GM20431 (cell line): ENCODE data around the gene IL1R1.
"Not testable (repeated sequence)": the region's sequence is repeated elsewhere in the genome, so short reads cannot be mapped to it uniquely, and the experiment has no call there.

ENCODE experiments used
- in situ Hi-C: fragments of 300-500 bp; cut with MseI, MboI; formaldehyde crosslinking; loops from one replicate; pipeline ENCODE4 v1.15.0; 2020; ENCODE audit warnings: low sequenced_read_pairs; ENCODE audit not compliant: unreplicated experiment

Gene IL1R1

GRCh38 chr2:102110596-102111334 lies 31.8 kb upstream of the IL1R1 start:
- in situ Hi-C loops = no loop called here

- in situ Hi-C loops = no loop called here
Measured at GRCh38 chr2:102111823-102112222, 30.7 kb upstream of the IL1R1 start.

DNA sequence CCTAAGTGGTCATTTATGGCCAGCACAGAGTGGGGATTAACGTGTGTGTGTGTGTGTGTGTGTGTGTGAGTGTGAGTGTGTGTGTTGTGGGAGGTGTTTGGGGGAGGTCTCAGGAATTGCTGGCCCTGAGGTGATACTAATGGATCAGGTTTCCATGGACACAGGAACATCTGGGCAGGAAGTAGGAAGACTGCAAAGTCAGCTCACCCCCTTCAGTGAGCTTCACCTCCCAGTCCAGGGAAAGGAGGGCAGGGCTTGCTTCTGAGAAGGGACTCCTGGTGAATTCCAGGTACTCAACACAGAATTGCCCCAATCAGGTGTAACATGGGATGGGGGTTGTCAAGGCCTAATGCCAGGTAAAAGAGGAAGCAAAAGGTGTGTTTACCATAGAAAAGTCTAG lies 30.3 kb upstream of the IL1R1 start:
- in situ Hi-C loops = no loop called here

- in situ Hi-C loops = no loop called here
Measured at GRCh38 chr2:102112692-102113665, 29.6 kb upstream of the IL1R1 start.

DNA sequence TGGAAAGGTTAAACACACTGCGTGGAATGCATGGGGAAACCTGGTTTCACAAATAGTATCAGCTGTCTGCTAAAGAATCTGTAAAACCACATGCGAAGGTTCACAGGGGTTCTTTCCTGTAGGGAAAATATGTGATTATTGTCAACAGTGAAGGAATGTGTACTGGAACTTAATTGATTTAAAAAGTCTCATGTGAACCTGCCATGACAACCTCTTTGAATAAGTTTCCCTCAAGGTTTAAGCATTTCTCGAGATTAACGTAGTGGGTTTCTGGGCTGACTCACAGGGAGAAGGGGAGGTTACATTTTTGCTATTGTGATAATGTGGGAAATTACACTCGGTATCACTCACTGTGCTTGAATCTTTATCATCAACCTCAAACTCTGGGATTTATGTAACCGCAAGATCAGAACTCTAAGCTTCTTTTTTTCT lies 28.2 kb upstream of the IL1R1 start:
- in situ Hi-C loops = no loop called here

DNA sequence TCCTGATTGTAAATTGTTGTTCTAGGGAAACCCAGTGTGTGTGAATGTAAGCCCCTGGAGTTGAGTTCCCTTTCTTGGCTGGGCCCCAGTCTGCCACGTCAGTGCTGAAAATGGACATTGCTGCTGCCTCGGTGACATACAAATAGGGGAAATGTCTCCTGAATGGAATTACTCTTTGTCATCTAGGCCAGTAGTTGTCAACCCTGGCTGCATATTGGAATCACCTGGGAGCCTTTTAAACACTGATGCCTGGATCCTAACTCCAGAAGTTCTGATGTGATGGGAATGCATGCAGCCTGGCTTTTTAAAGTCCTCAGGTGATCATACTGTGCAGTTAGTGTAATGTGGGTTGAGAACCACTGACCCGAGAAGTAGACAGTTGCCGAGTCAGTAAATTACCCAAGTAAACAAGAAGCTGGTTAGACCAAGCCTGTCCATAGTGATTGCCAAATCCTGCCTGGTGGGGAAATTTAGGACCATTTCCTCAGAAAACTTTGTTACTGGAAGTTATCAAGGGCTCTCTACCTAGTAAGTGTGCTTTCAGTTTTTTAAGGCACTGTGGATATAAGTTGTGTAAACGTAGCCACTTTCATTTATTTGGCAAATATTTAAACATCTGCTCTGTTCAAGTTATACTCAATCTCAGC lies 27.6 kb upstream of the IL1R1 start:
- in situ Hi-C loops = no loop called here

DNA sequence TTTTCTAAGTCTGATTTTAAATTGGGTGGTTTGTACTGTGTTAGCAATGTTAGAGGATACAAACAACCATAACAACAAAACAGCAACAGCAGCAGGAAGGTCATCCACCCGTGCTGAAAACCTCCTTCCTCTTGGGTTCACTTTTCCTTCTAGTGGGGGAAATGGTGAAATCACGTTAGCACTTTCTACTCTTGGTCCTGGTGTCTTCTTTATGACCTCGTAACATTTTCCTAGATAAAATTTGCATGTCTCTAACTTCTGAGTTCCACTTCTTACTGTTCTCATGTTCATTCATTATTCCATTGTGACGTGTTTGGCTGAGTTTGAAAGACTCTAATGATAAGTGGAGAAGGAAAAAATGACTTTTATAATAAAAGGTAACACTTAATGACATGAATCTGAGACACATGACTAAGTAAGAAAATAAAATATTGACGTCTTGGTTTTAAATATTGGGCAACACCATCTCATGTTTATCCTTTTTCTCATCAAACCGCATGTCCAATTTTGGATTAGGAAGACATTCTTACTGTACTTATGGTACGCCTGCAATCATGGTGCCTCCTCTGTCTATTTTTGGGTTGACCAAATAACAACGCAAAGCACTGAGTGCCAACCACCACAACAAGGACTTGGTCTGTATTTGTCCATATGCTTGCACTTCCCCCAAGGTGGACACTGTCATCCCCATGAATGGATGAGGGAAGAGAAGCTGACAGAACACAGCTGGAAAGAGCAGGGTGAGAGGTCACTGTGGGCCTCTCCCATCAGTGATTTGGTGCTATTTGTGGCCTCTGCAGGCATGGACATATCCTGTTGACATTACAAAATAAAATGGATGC lies 25.7 kb upstream of the IL1R1 start:
- in situ Hi-C loops = no loop called here

DNA sequence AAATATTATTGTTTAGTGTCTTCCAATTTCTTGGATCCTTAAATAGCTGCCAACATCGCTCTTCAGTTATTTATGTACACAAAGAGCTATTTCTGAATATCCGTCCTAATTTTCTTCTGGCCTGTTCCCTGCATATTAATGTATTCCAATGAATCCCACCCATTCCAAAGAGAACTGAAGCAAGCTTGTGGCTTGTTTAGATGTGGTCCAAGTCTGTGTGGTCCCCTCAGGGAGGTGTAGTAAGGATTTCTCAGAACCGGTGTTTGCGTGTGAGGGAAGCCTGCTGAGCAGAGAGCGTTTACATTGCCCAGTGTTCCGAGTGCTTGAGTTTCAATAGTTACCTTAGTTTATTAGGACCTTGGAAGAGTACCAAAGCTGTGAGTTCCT lies 25.1 kb upstream of the IL1R1 start:
- in situ Hi-C loops = no loop called here

DNA sequence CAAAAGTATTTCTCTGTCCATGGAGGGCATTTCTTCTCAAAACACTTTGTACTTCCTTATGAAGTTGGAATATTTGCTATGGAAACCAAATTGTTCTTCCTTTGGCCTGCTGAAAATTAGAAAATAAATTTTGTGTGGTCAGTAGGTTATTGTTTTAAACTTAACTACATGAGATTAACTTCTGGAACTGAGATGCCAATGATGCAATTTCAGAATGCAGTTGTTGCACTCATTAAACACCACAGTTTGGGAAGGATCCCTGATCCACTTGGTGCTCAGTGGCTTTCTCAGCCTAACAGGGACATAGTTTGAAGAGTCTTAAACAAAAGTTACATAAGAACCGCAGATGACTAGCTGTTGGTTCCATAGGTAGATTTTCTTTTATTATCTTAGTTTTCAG lies 23.3 kb upstream of the IL1R1 start:
- in situ Hi-C loops = no loop called here

DNA sequence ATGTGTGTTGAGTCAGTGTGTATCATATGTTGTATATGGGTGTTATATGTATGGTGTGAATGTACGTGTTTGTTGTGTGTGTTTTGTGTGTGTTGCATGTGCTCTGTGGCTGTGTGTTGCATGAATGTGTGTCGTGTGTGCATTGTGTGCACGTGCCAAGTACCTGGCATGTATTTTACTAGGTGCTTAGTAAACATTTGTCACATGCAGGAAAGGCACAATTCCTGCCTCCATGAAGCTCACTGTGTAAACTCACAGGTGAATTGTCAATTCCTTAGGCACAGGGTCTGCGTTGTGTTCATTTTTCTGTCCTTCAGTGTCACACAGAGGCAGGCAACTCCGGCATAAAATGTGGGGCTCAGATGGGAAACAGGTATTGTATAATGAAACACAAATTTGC lies 22.3 kb upstream of the IL1R1 start:
- in situ Hi-C loops = no loop called here

DNA sequence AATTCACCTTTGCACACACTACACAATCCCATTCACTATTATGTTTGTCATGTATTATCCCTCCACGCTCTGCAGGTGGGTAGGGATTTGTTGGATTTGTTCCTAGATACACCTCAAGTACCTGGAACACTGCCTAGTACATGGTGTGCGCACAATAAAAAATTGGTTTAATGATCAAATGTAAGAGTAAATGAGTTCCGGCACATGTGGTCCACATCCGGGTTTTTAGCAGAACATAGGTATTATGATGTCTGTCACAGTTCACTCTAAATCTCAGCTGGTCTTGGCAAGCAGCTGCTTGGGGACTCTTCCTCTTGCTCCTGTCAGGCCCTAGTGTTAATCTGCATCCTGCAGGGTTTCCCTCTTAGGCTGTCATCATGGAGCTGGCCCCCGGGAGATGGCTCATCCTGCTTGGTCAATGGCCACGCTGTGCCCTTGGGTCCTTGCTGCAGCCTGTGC lies 21.8 kb upstream of the IL1R1 start:
- in situ Hi-C loops = no loop called here

DNA sequence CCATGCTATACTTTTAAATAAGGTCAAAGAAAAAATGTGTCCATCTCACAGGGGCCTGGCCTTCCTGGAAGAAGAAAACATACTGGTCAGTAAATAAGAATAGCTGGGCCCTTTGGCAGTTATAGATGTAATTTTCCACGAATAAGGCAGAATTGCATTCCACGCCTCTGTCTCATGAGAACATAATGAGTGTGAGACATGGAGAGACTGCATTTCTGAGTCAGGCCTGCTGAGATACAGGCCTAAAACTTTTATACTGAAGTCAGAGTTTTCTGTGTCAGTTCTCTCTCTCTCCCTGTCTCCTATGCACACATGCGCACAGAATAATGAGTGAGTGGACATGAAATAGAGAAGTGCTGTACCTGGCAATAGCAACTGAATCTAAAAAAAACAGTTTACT lies 20.4 kb upstream of the IL1R1 start:
- in situ Hi-C loops = no loop called here

GRCh38 chr2:102122909-102123308 lies 19.6 kb upstream of the IL1R1 start:
- in situ Hi-C loops = no loop called here

DNA sequence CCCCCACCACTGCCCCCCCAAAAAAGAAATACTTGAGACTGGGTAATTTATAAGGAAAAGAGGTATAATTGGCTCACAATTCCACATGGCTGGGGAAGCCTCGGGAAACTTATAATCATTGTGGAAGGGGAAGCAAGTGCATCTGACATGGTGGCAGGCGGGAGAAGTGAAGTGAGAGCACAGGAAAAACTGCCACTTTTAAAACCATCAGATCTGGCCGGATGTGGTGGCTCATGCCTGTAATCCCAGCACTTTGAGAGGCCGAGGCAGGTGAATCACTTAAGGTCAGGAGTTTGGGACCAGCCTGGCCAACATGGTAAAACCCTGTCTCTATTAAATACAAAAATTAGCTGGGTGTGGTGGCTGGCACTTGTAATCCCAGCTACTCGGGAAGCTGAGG lies 18.1 kb upstream of the IL1R1 start:
- in situ Hi-C loops = not testable (repeated sequence)

GRCh38 chr2:102126169-102126568 lies 16.4 kb upstream of the IL1R1 start:
- in situ Hi-C loops = no loop called here

DNA sequence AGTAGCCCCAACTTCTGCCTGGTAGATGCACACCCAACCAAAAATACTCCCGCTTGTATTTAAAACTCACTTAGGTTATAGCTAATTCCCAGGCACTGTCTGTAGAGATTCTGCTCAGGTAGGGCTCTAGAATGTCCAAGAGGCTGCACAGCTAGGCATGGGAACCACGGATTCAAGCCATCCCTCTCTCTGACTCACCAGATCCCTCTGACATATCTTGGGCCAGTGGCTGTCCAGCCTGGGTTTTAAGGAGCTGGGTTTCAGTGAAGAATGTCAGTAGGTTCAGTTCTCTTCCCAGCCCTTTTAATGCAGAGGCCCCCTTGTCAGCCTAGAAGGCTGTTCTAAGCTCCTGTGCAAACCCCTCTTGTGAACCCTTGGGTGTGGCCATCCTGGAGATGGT lies 15.9 kb upstream of the IL1R1 start:
- in situ Hi-C loops = no loop called here

- in situ Hi-C loops = no loop called here
Measured at GRCh38 chr2:102129082-102129481, 13.5 kb upstream of the IL1R1 start.

DNA sequence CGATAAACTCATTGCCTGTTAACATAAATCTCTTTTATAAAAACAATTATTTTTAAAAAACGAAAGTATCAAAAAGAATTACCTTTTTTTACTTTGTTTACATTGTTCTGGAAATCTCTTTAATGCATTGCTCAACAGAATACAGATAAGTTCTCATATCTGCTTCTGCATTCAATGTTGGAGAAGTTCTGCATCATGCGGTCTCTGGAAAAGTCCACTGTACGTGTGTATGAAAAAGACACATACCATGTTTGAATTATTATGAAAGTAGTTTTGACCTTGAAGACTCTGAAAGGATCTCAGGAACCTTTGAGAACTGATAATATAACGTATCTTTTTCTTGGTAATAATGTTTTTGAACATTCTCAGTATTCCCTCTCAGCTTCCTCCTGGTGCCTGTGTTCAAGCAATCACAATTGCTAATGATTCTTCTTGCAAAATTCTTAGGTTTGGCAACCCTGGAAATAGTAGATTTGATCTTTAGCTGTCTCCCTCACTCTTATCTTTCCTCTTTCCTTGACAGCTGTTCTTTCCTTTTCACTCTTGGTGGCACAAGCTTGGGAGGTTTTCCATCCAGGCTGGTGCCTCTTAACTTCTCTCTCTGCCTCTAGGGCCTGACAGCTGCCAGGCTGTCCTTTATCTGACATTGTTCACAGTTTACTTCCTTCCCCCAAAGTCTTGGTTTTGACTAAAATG lies 12.4 kb upstream of the IL1R1 start:
- in situ Hi-C loops = no loop called here

- in situ Hi-C loops = no loop called here
Measured at GRCh38 chr2:102130647-102130991, 11.9 kb upstream of the IL1R1 start.
